GM12878 (cell line): ENCODE data around the gene NUDT22. TPM values are rescaled to one million over a fixed set of nuclear protein-coding genes. Genes with fewer than 3 reads are reported as not detected.

Experiments
- ATAC-seq: fragments of 200-7000 bp; cut with Tn5 transposase; 3 replicates; pipeline ENCODE4 v1.9.1; 2020; ENCODE audit warnings: mild to moderate bottlenecking, moderate library complexity
- BruUV-seq: library from RNA; stranded (reverse); fragments of 400-500 nt; replicated peaks from 2 replicates; lab custom pipeline; 2021; lab: Mats Ljungman, UMichigan
- CTCF ChIA-PET: fragments of 300-600 bp; sonication (Branson Sonifier 250); formaldehyde crosslinking; extraction: SDS; loops from one replicate; lab custom pipeline; 2021; ENCODE audit warnings: inconsistent platforms; lab: Yijun Ruan, JAX
- POLR2A ChIA-PET: fragments of 350-600 bp; formaldehyde crosslinking; extraction: SDS; loops from one replicate; lab custom pipeline; 2021; ENCODE audit warnings: inconsistent platforms; lab: Charles Lee
- RAD21 ChIA-PET: fragments of 300-600 bp; sonication (Branson Sonifier 250); formaldehyde crosslinking; loops from one replicate; lab custom pipeline; 2023; ENCODE audit warnings: antibody characterized with exemption; ENCODE audit not compliant: unreplicated experiment; lab: Charles Lee
- SMC1A ChIA-PET: fragments of 300-600 bp; sonication (Branson Sonifier 250); formaldehyde crosslinking; loops from one replicate; lab custom pipeline; 2023; ENCODE audit not compliant: unreplicated experiment, uncharacterized antibody; lab: Charles Lee
- DNase-seq: peaks from one replicate; pipeline ENCODE4 v3.0.0-alpha.2; 2011; ENCODE audit warnings: low read depth, low spot score
- FAIRE-seq: peaks from 3 replicates; lab custom pipeline; 2011; peaks lifted over from hg19 to GRCh38; lab: Jason Lieb, UNC
- H2AFZ ChIP-seq: 2 replicates; pipeline ENCODE4 v1.6.0; 2011; ENCODE audit warnings: low read depth, low read length, control low read depth; ENCODE audit not compliant: control insufficient read depth
- H3K27ac ChIP-seq: 2 replicates; pipeline ENCODE4 v1.5.1; 2011; ENCODE audit warnings: control low read depth; ENCODE audit not compliant: control insufficient read depth, insufficient read depth
- H3K27me3 ChIP-seq, 2 experiments: replicated peaks in 1 of 2; 2 replicates each; pipeline versions ENCODE4 v1.6.0 to v1.6.1; 2011; ENCODE audit warnings: low read length in 1 of 2; ENCODE audit not compliant: control insufficient read depth in 2 of 2, insufficient read depth in 2 of 2
- H3K36me3 ChIP-seq, 2 experiments: 2 replicates each; pipeline ENCODE4 v1.5.1; 2011; ENCODE audit warnings: low read length in 1 of 2; ENCODE audit not compliant: control insufficient read depth in 2 of 2, insufficient read depth in 2 of 2
- H3K4me1 ChIP-seq: 2 replicates; pipeline ENCODE4 v1.6.1; 2011; ENCODE audit warnings: mild to moderate bottlenecking, low read length, moderate library complexity, mixed read lengths; ENCODE audit not compliant: control insufficient read depth, insufficient read depth
- H3K4me2 ChIP-seq: 2 replicates; pipeline ENCODE4 v1.6.0; 2011; ENCODE audit warnings: control low read depth; ENCODE audit not compliant: control insufficient read depth, insufficient read depth
- H3K4me3 ChIP-seq: fragments of 200-600 bp; sonication (generic); 2 replicates; pipeline ENCODE4 v1.5.1; 2016
- H3K79me2 ChIP-seq: 2 replicates; pipeline ENCODE4 v1.6.0; 2011; ENCODE audit warnings: low read length; ENCODE audit not compliant: control insufficient read depth, insufficient read depth
- H3K9ac ChIP-seq: 2 replicates; pipeline ENCODE4 v1.8.0; 2011; ENCODE audit warnings: low read length, control low read depth, mixed read lengths; ENCODE audit not compliant: control insufficient read depth, insufficient read depth
- H3K9me3 ChIP-seq: replicated peaks from 3 replicates; pipeline ENCODE4 v1.5.1; 2011; ENCODE audit warnings: mild to moderate bottlenecking, low read length; ENCODE audit not compliant: control insufficient read depth, insufficient read depth
- H4K20me1 ChIP-seq: 2 replicates; pipeline ENCODE4 v1.6.0; 2011; ENCODE audit not compliant: control insufficient read depth, insufficient read depth
- ATF7 ChIP-seq: fragments of 450-650 bp; IDR thresholded peaks from 2 replicates; pipeline ENCODE4 v1.6.1; 2016; ENCODE audit warnings: low read depth, mild to moderate bottlenecking
- BRCA1 ChIP-seq: IDR thresholded peaks from 2 replicates; pipeline ENCODE4 v1.6.1; 2011; ENCODE audit warnings: low read depth, low read length, improper control_type of control experiment
- CHD1 ChIP-seq: IDR thresholded peaks from 2 replicates; pipeline ENCODE4 v1.6.1; 2012; ENCODE audit warnings: low read depth, low read length, improper control_type of control experiment
- CTCF ChIP-seq, 3 experiments: IDR thresholded peaks in 2 of 3; conservative IDR thresholded peaks in 1 of 3; 2 replicates each; pipeline ENCODE4 v1.5.1; 2011; ENCODE audit warnings: low read depth in 3 of 3, low read length in 3 of 3, mild to moderate bottlenecking in 3 of 3, control low read depth in 2 of 3, moderate library complexity in 2 of 3, inconsistent platforms in 1 of 3, mixed read lengths in 1 of 3; ENCODE audit not compliant: control insufficient read depth in 2 of 3, insufficient read depth in 1 of 3; ENCODE audit errors: extremely low read depth in 1 of 3
- E2F8 ChIP-seq: fragments of 450-650 bp; IDR thresholded peaks from 2 replicates; pipeline ENCODE4 v1.6.1; 2018; ENCODE audit warnings: mild to moderate bottlenecking, low read depth, moderate library complexity; ENCODE audit not compliant: partially characterized antibody
- FOXM1 ChIP-seq: IDR thresholded peaks from 2 replicates; pipeline ENCODE4 v1.6.1; 2012; ENCODE audit warnings: low read depth, mild to moderate bottlenecking, inconsistent platforms, low read length, moderate library complexity
- GABPA ChIP-seq: IDR thresholded peaks from 2 replicates; pipeline ENCODE4 v1.6.1; 2014; ENCODE audit warnings: antibody characterized with exemption, low read depth, mild to moderate bottlenecking, inconsistent platforms
- GATAD2B ChIP-seq: fragments of 450-650 bp; conservative IDR thresholded peaks from 2 replicates; pipeline ENCODE4 v1.6.1; 2017; ENCODE audit warnings: low read depth, mild to moderate bottlenecking, moderate library complexity
- HDGF ChIP-seq: fragments of 450-650 bp; IDR thresholded peaks from 2 replicates; pipeline ENCODE4 v1.6.1; 2016; ENCODE audit warnings: antibody characterized with exemption
- KDM1A ChIP-seq: fragments of 200-600 bp; sonication (generic); IDR thresholded peaks from 2 replicates; pipeline ENCODE4 v1.6.1; 2016; ENCODE audit warnings: borderline replicate concordance
- MEF2B ChIP-seq: fragments of 450-650 bp; IDR thresholded peaks from 2 replicates; pipeline ENCODE4 v1.6.1; 2018; ENCODE audit warnings: mild to moderate bottlenecking, moderate library complexity; ENCODE audit not compliant: partially characterized antibody, poor library complexity, severe bottlenecking
- MXI1 ChIP-seq: fragments of 150-350 bp; IDR thresholded peaks from 2 replicates; pipeline ENCODE4 v1.6.1; 2011; ENCODE audit warnings: low read depth, mild to moderate bottlenecking, inconsistent platforms, low read length, improper control_type of control experiment
- POU2F2 ChIP-seq: IDR thresholded peaks from 3 replicates; pipeline ENCODE4 v1.6.1; 2011; ENCODE audit warnings: low read depth, mild to moderate bottlenecking, low read length, borderline replicate concordance
- PRDM15 ChIP-seq: fragments of 450-650 bp; formaldehyde crosslinking; IDR thresholded peaks from 2 replicates; pipeline ENCODE4 v1.4.0; 2020; ENCODE audit warnings: mild to moderate bottlenecking, moderate library complexity
- SREBF1 ChIP-seq: IDR thresholded peaks from 2 replicates; pipeline ENCODE4 v1.6.1; 2012; ENCODE audit warnings: mild to moderate bottlenecking, low read length
- ZNF24 ChIP-seq: fragments of 450-650 bp; IDR thresholded peaks from 2 replicates; pipeline ENCODE4 v1.6.1; 2017; ENCODE audit warnings: antibody characterized with exemption, mild to moderate bottlenecking
- WGBS: methylation state at CpG from one replicate; pipeline ENCODE4 v1.1.6; 2016; ENCODE audit warnings: low lambda C conversion rate; ENCODE audit not compliant: insufficient replicate concordance, insufficient coverage; ENCODE audit errors: missing lambda C conversion rate; 5-methylcytosine and 5-hydroxymethylcytosine counted together
- in situ Hi-C: fragments of 300-500 bp; cut with MboI; formaldehyde crosslinking; loops from 9 replicates; pipeline ENCODE4 v1.14.3; 2018; ENCODE audit warnings: mixed read lengths
- intact Hi-C: fragments of 100-400 bp; cut with micrococcal nuclease; formaldehyde crosslinking; loops from one replicate; pipeline ENCODE4 v1.14.2; 2022; ENCODE audit not compliant: unreplicated experiment
- polyA plus RNA-seq, 11 experiments: library from polyadenylated mRNA; depleted of rRNA in 4 of 11; unstranded in 6 of 11; stranded (reverse) in 5 of 11; fragments of >200 nt; fragmentation: Nextera tagmentation in 4 of 11; fragmentation: Illumina TruSeq in 1 of 11; extraction: Ambion mirVana in 4 of 11; extraction: Trizol in 1 of 11; gene quantifications; 1 replicate in 1 of 11; 2 replicates in 10 of 11; pipeline versions ENCODE4 v1.2.1 to v1.2.3, GENCODE V29; 2011 to 2016; ENCODE audit warnings: inconsistent platforms in 2 of 11, missing spikeins in 2 of 11, low read depth in 1 of 11
- total RNA-seq, 4 experiments: library from RNA; depleted of rRNA in 3 of 4; stranded (reverse); fragments of >200 nt in 3 of 4; fragmentation: Illumina TruSeq in 1 of 4; extraction: Trizol in 1 of 4; gene quantifications; 2 replicates each; pipeline versions ENCODE4 v1.2.1 to v1.2.3, GENCODE V29; 2013 to 2021

NUDT22 gene
- total and polyA plus RNA-seq, 10 of the 15 experiments (the other 5 are each of a cell fraction or from before 2014, with no cell fraction given) = 6.7 to 115 (median 64.7) TPM

- H3K4me1 ChIP-seq = peaks cover 27% of the 10 kb centered on the region
- CTCF ChIA-PET = interaction anchor here (1.0 kb wide), 2 partner anchors 26 to 271 kb away, joined by 3 read pairs; no protein-coding TSS in a partner anchor
- H3K4me2 ChIP-seq = no peak overlapping the region
- H3K9ac ChIP-seq = no peak overlapping the region
- RAD21 ChIA-PET = interaction anchor here (1.1 kb wide), 1 partner anchor 28 kb away, joined by 3 read pairs; the partner anchor contains the start of gene FERMT3
- WGBS = 95% methylated on average over 12 of the region's 12 CpGs
- peaks cover 3% of the 10 kb centered on the region; the same call in 1 of the 2 replicates for H4K20me1 ChIP-seq
- no peaks in the 10 kb centered on the region for H3K27me3 ChIP-seq
- H3K36me3 ChIP-seq = no peaks in the 10 kb centered on the region
- ATAC-seq (no peak), FAIRE-seq (no peak), DNase-seq (no peak)
- peaks cover 10% of the 10 kb centered on the region for H3K79me2 ChIP-seq
- H3K9me3 ChIP-seq = no peaks in the 10 kb centered on the region
- in situ Hi-C loops = no loop called here
- no peak overlapping the region for H3K4me3 ChIP-seq
- H3K27ac ChIP-seq = no peak overlapping the region
- H2AFZ ChIP-seq = no peak overlapping the region
- SMC1A ChIA-PET = no interaction called here
- BruUV-seq = no TSS peak
- POLR2A ChIA-PET = no interaction called here
- intact Hi-C loops = no loop called here
- no peak for TF ChIP-seq POU2F2
- no peak for TF ChIP-seq GATAD2B
- TF ChIP-seq KDM1A = no peak
- TF ChIP-seq HDGF = no peak
- no peak for TF ChIP-seq MEF2B
- TF ChIP-seq BRCA1 = no peak
- no peak for TF ChIP-seq SREBF1
- no peak for TF ChIP-seq CHD1
- TF ChIP-seq FOXM1 = no peak
- TF ChIP-seq GABPA = no peak
- no peak for TF ChIP-seq CTCF (IDR thresholded peaks at IDR 0.05 in 2 of 3, conservative IDR thresholded peaks at IDR 0.05 in 1 of 3; ENCODE audit: control insufficient read depth in 2 of 3, extremely low read depth in 1 of 3, insufficient read depth in 1 of 3, low read depth in 3 of 3, low read length in 3 of 3)
- no peak for TF ChIP-seq PRDM15
- TF ChIP-seq ZNF24 = no peak
- no peak for TF ChIP-seq ATF7
- TF ChIP-seq MXI1 = no peak
- TF ChIP-seq E2F8 = no peak
Measured at GRCh38 chr11:64178951-64179639, 47.0 kb upstream of the NUDT22 start.
